HG03457 (cell line): ENCODE data around the gene THAP12.
"Not testable (repeated sequence)": the region's sequence is repeated elsewhere in the genome, so short reads cannot be mapped to it uniquely, and the experiment has no call there.

Experiments
- ATAC-seq: cut with Tn5 transposase; IDR thresholded peaks from one replicate; pipeline ENCODE4 v1.9.1; 2021; ENCODE audit warnings: moderate number of reproducible peaks; ENCODE audit not compliant: unreplicated experiment

Gene THAP12

GRCh38 chr11:76329084-76329648 is 51.8 kb downstream of the THAP12 start:
- ATAC-seq, result no peak

GRCh38 chr11:76327756-76328388 is 53.1 kb downstream of the THAP12 start:
- no peak for ATAC-seq

GRCh38 chr11:76327202-76327601 is 53.7 kb downstream of the THAP12 start:
- no peak for ATAC-seq

- ATAC-seq, result no peak
Observed at GRCh38 chr11:76325185-76325584, 55.7 kb downstream of the THAP12 start.

- ATAC-seq, result no peak
Observed at GRCh38 chr11:76323804-76324203, 57.1 kb downstream of the THAP12 start.

GRCh38 chr11:76323375-76323774 is 57.6 kb downstream of the THAP12 start:
- not testable (repeated sequence) for ATAC-seq

GRCh38 chr11:76322942-76323341 is 58.0 kb downstream of the THAP12 start:
- no peak for ATAC-seq

GRCh38 chr11:76322540-76322939 is 58.4 kb downstream of the THAP12 start:
- ATAC-seq, result no peak

GRCh38 chr11:76321820-76322524 is 59.0 kb downstream of the THAP12 start:
- ATAC-seq, result no peak

- no peak for ATAC-seq
Observed at GRCh38 chr11:76321340-76321739, 59.6 kb downstream of the THAP12 start.

GRCh38 chr11:76320929-76321328 is 60.0 kb downstream of the THAP12 start:
- no peak for ATAC-seq

- ATAC-seq, result not testable (repeated sequence)
Observed at GRCh38 chr11:76319798-76320197, 61.1 kb downstream of the THAP12 start.

GRCh38 chr11:76318744-76319384 is 62.1 kb downstream of the THAP12 start:
- no peak for ATAC-seq

- ATAC-seq, result no peak
Observed at GRCh38 chr11:76317296-76317695, 63.6 kb downstream of the THAP12 start.

GRCh38 chr11:76316726-76317125 is 64.2 kb downstream of the THAP12 start:
- ATAC-seq, result no peak

GRCh38 chr11:76315182-76315853 is 65.6 kb downstream of the THAP12 start:
- ATAC-seq, result no peak

GRCh38 chr11:76314741-76315090 is 66.2 kb downstream of the THAP12 start:
- ATAC-seq, result no peak

GRCh38 chr11:76313913-76314740 is 66.8 kb downstream of the THAP12 start:
- ATAC-seq, result no peak

- ATAC-seq, result no peak
Observed at GRCh38 chr11:76313271-76313670, 67.7 kb downstream of the THAP12 start.

GRCh38 chr11:76310832-76311595 is 69.9 kb downstream of the THAP12 start:
- ATAC-seq, result no peak
